ENCODE measurements around the gene SIGLEC6. TPM values are rescaled to one million over a fixed set of nuclear protein-coding genes. Genes with fewer than 3 reads are reported as not detected.

SIGLEC6 gene
- polyA plus RNA-seq, 3 donors, result 0.04 TPM; not detected in 2

- H3K4me1 ChIP-seq (ENCODE audit: control insufficient read depth in 1 of 2, insufficient read depth in 2 of 2, low read length in 2 of 2), result peaks cover 5 to 6% of the 10 kb centered on the region in 2 donors
- H2AFZ ChIP-seq (ENCODE audit: insufficient read depth, low read depth, low read length, poor library complexity, severe bottlenecking), result no peak overlapping the region
- Mint-ChIP-seq H3K36me3 (peaks cover 0 to 3% of the 10 kb centered on the region in 2 donors), H3K27ac (no peak overlapping the region), H3K4me3 (no peak overlapping the region), H3K9me3 (peaks cover 3 to 5% (median 4%) of the 10 kb centered on the region in 7 donors), H3K27me3 (ENCODE audit: low read depth in 3 of 3) (peaks cover 14 to 25% (median 17%) of the 10 kb centered on the region in 3 donors), H3K4me1 (peaks cover 10% of the 10 kb centered on the region)
- no peak overlapping the region for H3K27ac ChIP-seq (ENCODE audit: low read depth in 1 of 2, low read length in 2 of 2)
- WGBS (ENCODE audit: insufficient coverage), result 42% methylated on average over 2 of the region's 7 CpGs
- H3K4me2 ChIP-seq (replicated peaks; ENCODE audit: extremely low read depth, low read length, poor library complexity, severe bottlenecking), result no peak overlapping the region
- DNase-seq, result peak; percentile 76 to 80 (median 78)
- TF ChIP-seq CTCF (IDR thresholded peaks at IDR 0.05), result peak; percentile 94
- H3K4me3 ChIP-seq (replicated peaks in 1 of 3; ENCODE audit: low read depth in 2 of 3, low read length in 3 of 3), result no peak overlapping the region
- no peaks in the 10 kb centered on the region for H4K20me1 ChIP-seq (ENCODE audit: insufficient read depth, low read length)
- H3K27me3 ChIP-seq (ENCODE audit: control insufficient read depth in 2 of 2, insufficient read depth in 2 of 2, low read length in 2 of 2), result no peaks in the 10 kb centered on the region
- peaks cover 0 to 2% of the 10 kb centered on the region in 2 donors for H3K9me3 ChIP-seq (replicated peaks in 1 of 2; ENCODE audit: control insufficient read depth in 1 of 2, insufficient read depth in 1 of 2, low read length in 2 of 2)
- no peaks in the 10 kb centered on the region for H3K79me2 ChIP-seq (ENCODE audit: insufficient read depth, low read length)
- intact Hi-C loops (cut with micrococcal nuclease), result loop anchor here (1.0 to 5.0 kb wide), 5 partner anchors 41 to 189 kb away; no protein-coding TSS in a partner anchor
- H3K9ac ChIP-seq (ENCODE audit: insufficient read depth, low read length, poor library complexity, severe bottlenecking), result no peak overlapping the region
- H3K36me3 ChIP-seq (replicated peaks in 1 of 2; ENCODE audit: control insufficient read depth in 1 of 2, insufficient read depth in 2 of 2, low read length in 2 of 2), result no peaks in the 10 kb centered on the region
Observed at GRCh38 chr19:51473009-51473707, 58.3 kb downstream of the SIGLEC6 start.

GRCh38 chr19:51472607-51473006 lies 58.9 kb downstream of the SIGLEC6 start:
- no peak for DNase-seq
- H3K79me2 ChIP-seq (ENCODE audit: insufficient read depth, low read length), result no peaks in the 10 kb centered on the region
- H3K9me3 Mint-ChIP-seq, result peaks cover 3 to 5% (median 4%) of the 10 kb centered on the region in 7 donors

More at GRCh38 chr19:51472607-51473006, 58.9 kb downstream of the SIGLEC6 start:
- H3K4me2 ChIP-seq (replicated peaks; ENCODE audit: extremely low read depth, low read length, poor library complexity, severe bottlenecking), result no peak overlapping the region
- no peak overlapping the region for H2AFZ ChIP-seq (ENCODE audit: insufficient read depth, low read depth, low read length, poor library complexity, severe bottlenecking)
- Mint-ChIP-seq H3K4me1 (peaks cover 15% of the 10 kb centered on the region), H3K36me3 (peaks cover 0 to 3% of the 10 kb centered on the region in 2 donors), H3K27me3 (ENCODE audit: low read depth in 3 of 3) (peaks cover 12 to 21% (median 14%) of the 10 kb centered on the region in 3 donors), H3K27ac (no peak overlapping the region), H3K4me3 (no peak overlapping the region)
- peaks cover 0 to 2% of the 10 kb centered on the region in 2 donors for H3K9me3 ChIP-seq (replicated peaks in 1 of 2; ENCODE audit: control insufficient read depth in 1 of 2, insufficient read depth in 1 of 2, low read length in 2 of 2)
- no peak overlapping the region for H3K27ac ChIP-seq (ENCODE audit: low read depth in 1 of 2, low read length in 2 of 2)
- no peak overlapping the region for H3K4me3 ChIP-seq (replicated peaks in 1 of 3; ENCODE audit: low read depth in 2 of 3, low read length in 3 of 3)
- peaks cover 10% of the 10 kb centered on the region in 2 donors for H3K4me1 ChIP-seq (ENCODE audit: control insufficient read depth in 1 of 2, insufficient read depth in 2 of 2, low read length in 2 of 2)
- H3K36me3 ChIP-seq (replicated peaks in 1 of 2; ENCODE audit: control insufficient read depth in 1 of 2, insufficient read depth in 2 of 2, low read length in 2 of 2), result no peaks in the 10 kb centered on the region
- H3K27me3 ChIP-seq (ENCODE audit: control insufficient read depth in 2 of 2, insufficient read depth in 2 of 2, low read length in 2 of 2), result no peaks in the 10 kb centered on the region
- no peaks in the 10 kb centered on the region for H4K20me1 ChIP-seq (ENCODE audit: insufficient read depth, low read length)
- no peak overlapping the region for H3K9ac ChIP-seq (ENCODE audit: insufficient read depth, low read length, poor library complexity, severe bottlenecking)
- intact Hi-C loops (cut with micrococcal nuclease), result loop anchor here (1.0 to 5.0 kb wide), 5 partner anchors 42 to 190 kb away; no protein-coding TSS in a partner anchor
- TF ChIP-seq CTCF (IDR thresholded peaks at IDR 0.05), result no peak
- WGBS (ENCODE audit: insufficient coverage), result no CpG with 5 or more reads among the region's 4 CpGs
